Liver (tissue), 3 donors: ENCODE results near the gene OGDHL.

Experiments used
- EGR1 ChIP-seq, 2 donors: IDR thresholded peaks; 2 replicates each; pipeline ENCODE4 v1.6.1; 2016 to 2018; ENCODE audit warnings: antibody characterized with exemption in 2 of 2, low read depth in 2 of 2
- GABPA ChIP-seq, 2 donors: IDR thresholded peaks in 1 of 2; conservative IDR thresholded peaks in 1 of 2; 2 replicates each; pipeline ENCODE4 v1.6.1; 2016; ENCODE audit warnings: antibody characterized with exemption in 2 of 2, mild to moderate bottlenecking in 1 of 2, moderate library complexity in 1 of 2
- HNF4G ChIP-seq: IDR thresholded peaks from 2 replicates; pipeline ENCODE4 v1.6.1; 2016; ENCODE audit warnings: antibody characterized with exemption
- RAD21 ChIP-seq, 2 donors: IDR thresholded peaks; 2 replicates each; pipeline ENCODE4 v1.6.1; 2016; ENCODE audit warnings: antibody characterized with exemption in 2 of 2, mild to moderate bottlenecking in 2 of 2
- REST ChIP-seq: IDR thresholded peaks from 2 replicates; pipeline ENCODE4 v1.6.1; 2016; ENCODE audit warnings: antibody characterized with exemption, mild to moderate bottlenecking
- RXRA ChIP-seq, 2 donors: IDR thresholded peaks; 2 replicates each; pipeline ENCODE4 v1.6.1; 2017 to 2018; ENCODE audit warnings: antibody characterized with exemption in 2 of 2, mild to moderate bottlenecking in 1 of 2
- TAF1 ChIP-seq: conservative IDR thresholded peaks from 2 replicates; pipeline ENCODE4 v1.6.1; 2016; ENCODE audit warnings: antibody characterized with exemption, mild to moderate bottlenecking
- YY1 ChIP-seq: IDR thresholded peaks from 2 replicates; pipeline ENCODE4 v1.6.1; 2016; ENCODE audit warnings: antibody characterized with exemption, mild to moderate bottlenecking
- ZBTB33 ChIP-seq: IDR thresholded peaks from 2 replicates; pipeline ENCODE4 v1.6.1; 2016; ENCODE audit warnings: antibody characterized with exemption
- TF ChIP-seq, protein P1 (sequence below): fragments of 150-350 bp; IDR thresholded peaks from 2 replicates; pipeline ENCODE4 v1.5.1; 2017; ENCODE audit warnings: improper control_type of control experiment, low read depth, low read length; ENCODE audit not compliant: missing input control
- TF ChIP-seq, protein P2 (sequence below): IDR thresholded peaks from 2 replicates; pipeline ENCODE4 v1.6.1; 2016; ENCODE audit warnings: antibody characterized with exemption
- TF ChIP-seq, protein P3 (sequence below): IDR thresholded peaks from 2 replicates; pipeline ENCODE4 v1.6.1; 2016; ENCODE audit warnings: antibody characterized with exemption
- donor health status: healthy.
- donor health status: healthy.

GRCh38 chr10:49710966-49711365, 51.2 kb downstream of the OGDHL start:
- TF ChIP-seq, protein P1, sequence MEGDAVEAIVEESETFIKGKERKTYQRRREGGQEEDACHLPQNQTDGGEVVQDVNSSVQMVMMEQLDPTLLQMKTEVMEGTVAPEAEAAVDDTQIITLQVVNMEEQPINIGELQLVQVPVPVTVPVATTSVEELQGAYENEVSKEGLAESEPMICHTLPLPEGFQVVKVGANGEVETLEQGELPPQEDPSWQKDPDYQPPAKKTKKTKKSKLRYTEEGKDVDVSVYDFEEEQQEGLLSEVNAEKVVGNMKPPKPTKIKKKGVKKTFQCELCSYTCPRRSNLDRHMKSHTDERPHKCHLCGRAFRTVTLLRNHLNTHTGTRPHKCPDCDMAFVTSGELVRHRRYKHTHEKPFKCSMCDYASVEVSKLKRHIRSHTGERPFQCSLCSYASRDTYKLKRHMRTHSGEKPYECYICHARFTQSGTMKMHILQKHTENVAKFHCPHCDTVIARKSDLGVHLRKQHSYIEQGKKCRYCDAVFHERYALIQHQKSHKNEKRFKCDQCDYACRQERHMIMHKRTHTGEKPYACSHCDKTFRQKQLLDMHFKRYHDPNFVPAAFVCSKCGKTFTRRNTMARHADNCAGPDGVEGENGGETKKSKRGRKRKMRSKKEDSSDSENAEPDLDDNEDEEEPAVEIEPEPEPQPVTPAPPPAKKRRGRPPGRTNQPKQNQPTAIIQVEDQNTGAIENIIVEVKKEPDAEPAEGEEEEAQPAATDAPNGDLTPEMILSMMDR = no peak
- TF ChIP-seq HNF4G = no peak
- TF ChIP-seq GABPA (IDR thresholded peaks at IDR 0.05 in 1 of 2, conservative IDR thresholded peaks at IDR 0.05 in 1 of 2) = no peak
- TF ChIP-seq EGR1 (IDR thresholded peaks at IDR 0.05; ENCODE audit: low read depth in 2 of 2) = no peak
- no peak for TF ChIP-seq YY1
- no peak for TF ChIP-seq RAD21 (IDR thresholded peaks at IDR 0.05)
- TF ChIP-seq TAF1 = no peak
- TF ChIP-seq, protein P2, sequence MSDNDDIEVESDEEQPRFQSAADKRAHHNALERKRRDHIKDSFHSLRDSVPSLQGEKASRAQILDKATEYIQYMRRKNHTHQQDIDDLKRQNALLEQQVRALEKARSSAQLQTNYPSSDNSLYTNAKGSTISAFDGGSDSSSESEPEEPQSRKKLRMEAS = no peak
- TF ChIP-seq REST = no peak
- no peak for TF ChIP-seq ZBTB33
- TF ChIP-seq, protein P3, sequence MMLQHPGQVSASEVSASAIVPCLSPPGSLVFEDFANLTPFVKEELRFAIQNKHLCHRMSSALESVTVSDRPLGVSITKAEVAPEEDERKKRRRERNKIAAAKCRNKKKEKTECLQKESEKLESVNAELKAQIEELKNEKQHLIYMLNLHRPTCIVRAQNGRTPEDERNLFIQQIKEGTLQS = no peak
- TF ChIP-seq RXRA (IDR thresholded peaks at IDR 0.05) = no peak
